ENCODE results near the gene TEF.

TEF gene

DNA sequence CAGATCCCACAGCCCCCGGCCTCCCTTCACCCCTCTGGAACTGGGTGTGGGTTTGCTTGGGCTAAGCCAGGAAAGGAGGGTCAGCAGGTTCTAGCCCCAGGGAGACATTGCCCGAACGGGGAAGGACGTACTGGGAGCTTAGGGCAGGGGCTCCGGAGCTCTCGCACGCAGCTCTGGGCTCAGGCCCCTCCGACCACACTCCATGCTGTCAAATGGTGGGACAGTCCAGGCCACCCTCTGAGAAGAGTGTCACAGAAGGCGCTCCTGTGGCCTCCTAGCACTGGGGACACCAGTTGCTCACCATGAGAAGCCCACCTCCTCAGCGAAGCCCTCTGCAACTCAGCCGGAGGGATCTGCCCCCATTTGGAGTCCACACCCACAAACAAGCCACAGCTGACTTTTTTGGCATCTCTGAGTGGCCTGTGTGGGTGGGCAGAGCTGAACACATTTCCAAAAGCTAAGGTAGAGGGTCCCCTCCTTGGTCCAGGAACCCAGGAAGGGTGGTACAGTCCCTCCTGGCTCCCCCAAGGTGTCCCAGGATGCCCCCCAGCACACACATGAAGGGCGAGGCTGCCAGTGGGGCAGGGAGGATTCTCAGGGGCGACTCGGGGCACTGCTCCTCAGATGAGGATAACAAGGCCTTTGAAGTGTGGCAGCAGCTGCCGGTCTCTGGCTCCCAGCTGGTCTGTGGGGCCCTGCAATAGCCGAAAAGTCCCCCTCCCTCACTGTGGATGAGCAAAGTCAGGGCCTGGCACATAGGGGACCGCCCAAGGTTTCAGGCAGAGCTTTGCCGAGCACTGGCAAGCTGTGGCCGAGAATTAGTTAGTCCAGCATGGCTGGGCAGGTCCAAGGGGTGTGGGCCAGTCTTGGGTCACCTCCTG, 13.0 kb upstream of the TEF start:
- Histone ChIP-seq H3K9ac (ENCODE audit: low read length) (no peak overlapping the region), H3K36me3 (replicated peaks; ENCODE audit: low read depth, low read length) (no peaks in the 10 kb centered on the region), H3K79me2 (ENCODE audit: low read length) (no peaks in the 10 kb centered on the region), H3K9me3 (ENCODE audit: insufficient read depth, low read length) (no peaks in the 10 kb centered on the region), H3K27me3 (ENCODE audit: low read depth, low read length) (0 out of 2 replicates have a peak, but pooled peaks cover 7% of the 10 kb centered on the region), H2AFZ (ENCODE audit: low read depth, low read length) (no peak overlapping the region), H3K4me3 (ENCODE audit: low read length) (no peak overlapping the region), H3K27ac (ENCODE audit: low read length) (no peak overlapping the region), H4K20me1 (ENCODE audit: insufficient read depth, low read length) (no peaks in the 10 kb centered on the region), H3K4me1 (ENCODE audit: low read length) (no peaks in the 10 kb centered on the region), H3K4me2 (ENCODE audit: low read length) (no peak overlapping the region)
- TF ChIP-seq EZH2phosphoT487 (IDR thresholded peaks at IDR 0.05; ENCODE audit: low read depth) = no peak
- TF ChIP-seq CTCF (IDR thresholded peaks at IDR 0.05; ENCODE audit: low read depth, low read length) = no peak

- no peaks in the 10 kb centered on the region for H3K4me1 ChIP-seq (ENCODE audit: low read length)
- H3K27me3 ChIP-seq (ENCODE audit: low read depth, low read length) = 0 out of 2 replicates have a peak, but pooled peaks cover 7% of the 10 kb centered on the region
- TF ChIP-seq EZH2phosphoT487 (IDR thresholded peaks at IDR 0.05; ENCODE audit: low read depth) (no peak), CTCF (IDR thresholded peaks at IDR 0.05; ENCODE audit: low read depth, low read length) (no peak)
- no peak overlapping the region for H3K4me3 ChIP-seq (ENCODE audit: low read length)
- no peaks in the 10 kb centered on the region for H3K36me3 ChIP-seq (replicated peaks; ENCODE audit: low read depth, low read length)
- H3K4me2 ChIP-seq (ENCODE audit: low read length) = no peak overlapping the region
- no peaks in the 10 kb centered on the region for H3K79me2 ChIP-seq (ENCODE audit: low read length)
- no peak overlapping the region for H3K9ac ChIP-seq (ENCODE audit: low read length)
- no peaks in the 10 kb centered on the region for H3K9me3 ChIP-seq (ENCODE audit: insufficient read depth, low read length)
- H2AFZ ChIP-seq (ENCODE audit: low read depth, low read length) = no peak overlapping the region
- H3K27ac ChIP-seq (ENCODE audit: low read length) = no peak overlapping the region
- no peaks in the 10 kb centered on the region for H4K20me1 ChIP-seq (ENCODE audit: insufficient read depth, low read length)
Measured at GRCh38 chr22:41369424-41369745, 12.4 kb upstream of the TEF start.

- Histone ChIP-seq H3K9me3 (ENCODE audit: insufficient read depth, low read length) (no peaks in the 10 kb centered on the region), H3K4me1 (ENCODE audit: low read length) (no peaks in the 10 kb centered on the region), H3K36me3 (replicated peaks; ENCODE audit: low read depth, low read length) (no peaks in the 10 kb centered on the region), H3K27me3 (ENCODE audit: low read depth, low read length) (0 out of 2 replicates have a peak, but pooled peaks cover 7% of the 10 kb centered on the region), H3K4me2 (ENCODE audit: low read length) (no peak overlapping the region), H3K4me3 (ENCODE audit: low read length) (no peak overlapping the region), H3K9ac (ENCODE audit: low read length) (no peak overlapping the region), H2AFZ (ENCODE audit: low read depth, low read length) (no peak overlapping the region), H4K20me1 (ENCODE audit: insufficient read depth, low read length) (no peaks in the 10 kb centered on the region), H3K27ac (ENCODE audit: low read length) (no peak overlapping the region), H3K79me2 (ENCODE audit: low read length) (no peaks in the 10 kb centered on the region)
- TF ChIP-seq EZH2phosphoT487 (IDR thresholded peaks at IDR 0.05; ENCODE audit: low read depth) (no peak), CTCF (IDR thresholded peaks at IDR 0.05; ENCODE audit: low read depth, low read length) (no peak)
Measured at GRCh38 chr22:41369837-41370236, 11.9 kb upstream of the TEF start.

DNA sequence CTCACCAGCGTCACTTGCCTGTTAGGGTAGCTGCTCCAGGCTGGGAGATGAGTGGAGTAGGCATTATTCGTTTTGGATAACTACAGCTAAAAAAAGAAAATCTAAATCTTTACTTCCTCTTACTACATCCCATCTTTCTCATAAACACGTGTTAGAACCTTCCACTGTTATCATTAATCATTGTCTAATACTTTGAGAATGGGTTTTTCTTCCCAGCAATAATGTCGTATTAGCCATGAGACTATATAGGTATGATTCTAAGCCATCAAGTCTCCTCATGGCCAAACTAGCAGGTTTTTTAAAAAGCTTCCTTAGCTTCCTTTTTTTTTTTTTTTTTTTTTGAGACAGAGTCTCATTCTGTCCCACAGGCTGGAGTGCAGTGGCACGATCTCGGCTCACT, 3.9 kb upstream of the TEF start:
- Histone ChIP-seq H3K79me2 (ENCODE audit: low read length) (peaks cover 6% of the 10 kb centered on the region; the same call in 1 of the 2 replicates), H3K4me1 (ENCODE audit: low read length) (peaks cover 14% of the 10 kb centered on the region), H3K36me3 (replicated peaks; ENCODE audit: low read depth, low read length) (no peaks in the 10 kb centered on the region), H3K9me3 (ENCODE audit: insufficient read depth, low read length) (no peaks in the 10 kb centered on the region), H3K4me3 (ENCODE audit: low read length) (no peak overlapping the region), H3K9ac (ENCODE audit: low read length) (no peak overlapping the region), H4K20me1 (ENCODE audit: insufficient read depth, low read length) (no peaks in the 10 kb centered on the region), H2AFZ (ENCODE audit: low read depth, low read length) (peak overlapping the region; percentile 24; the same call in 1 of the 2 replicates), H3K27me3 (ENCODE audit: low read depth, low read length) (no peaks in the 10 kb centered on the region), H3K4me2 (ENCODE audit: low read length) (no peak overlapping the region), H3K27ac (ENCODE audit: low read length) (no peak overlapping the region)
- TF ChIP-seq CTCF (IDR thresholded peaks at IDR 0.05; ENCODE audit: low read depth, low read length) (no peak), EZH2phosphoT487 (IDR thresholded peaks at IDR 0.05; ENCODE audit: low read depth) (no peak)

All from OCI-LY3 (cell line).